ENCODE measurements around the gene PKN1.
"Not testable (repeated sequence)": the region's sequence is repeated elsewhere in the genome, so short reads cannot be mapped to it uniquely, and the experiment has no call there.

Gene PKN1

GRCh38 chr19:14432791-14433553 is at the start of gene PKN1:
TSS of gene PKN1 (plus strand) at chr19:14433306. CDS start at chr19:14433522, 216 bp downstream.
- DNase-seq: peak in 3 of 6 experiments; percentile 20 to 41 (median 32)

- peak in 3 of 6 experiments; percentile 39 to 62 (median 49) for DNase-seq
Measured at GRCh38 chr19:14383661-14384555, 49.2 kb upstream of the PKN1 start.

- DNase-seq: peak in 2 of 6 experiments; percentile 23 to 45
Measured at GRCh38 chr19:14385492-14385891, 47.6 kb upstream of the PKN1 start.

- no peak for DNase-seq
Measured at GRCh38 chr19:14390548-14390947, 42.6 kb upstream of the PKN1 start.

- no peak for DNase-seq
Measured at GRCh38 chr19:14391156-14391821, 41.8 kb upstream of the PKN1 start.

GRCh38 chr19:14393329-14393728 is 39.8 kb upstream of the PKN1 start:
- DNase-seq: no peak

- no peak for DNase-seq
Measured at GRCh38 chr19:14394167-14394566, 38.9 kb upstream of the PKN1 start.

- no peak for DNase-seq
Measured at GRCh38 chr19:14395262-14395661, 37.8 kb upstream of the PKN1 start.

- peak in 3 of 6 experiments; percentile 33 to 58 (median 51) for DNase-seq
Measured at GRCh38 chr19:14395710-14396336, 37.3 kb upstream of the PKN1 start.

- DNase-seq: not testable (repeated sequence)
Measured at GRCh38 chr19:14396730-14397129, 36.4 kb upstream of the PKN1 start.

- not testable (repeated sequence) for DNase-seq
Measured at GRCh38 chr19:14397168-14397567, 35.9 kb upstream of the PKN1 start.

- DNase-seq: peak in 1 of 6 experiments; percentile 20
Measured at GRCh38 chr19:14400951-14401431, 32.1 kb upstream of the PKN1 start.

- no peak for DNase-seq
Measured at GRCh38 chr19:14401468-14402195, 31.5 kb upstream of the PKN1 start.

- DNase-seq: no peak
Measured at GRCh38 chr19:14402332-14403144, 30.6 kb upstream of the PKN1 start.

- DNase-seq: not testable (repeated sequence)
Measured at GRCh38 chr19:14403145-14403930, 29.8 kb upstream of the PKN1 start.

- peak in 1 of 6 experiments; percentile 29 for DNase-seq
Measured at GRCh38 chr19:14404312-14404711, 28.8 kb upstream of the PKN1 start.

- no peak for DNase-seq
Measured at GRCh38 chr19:14405380-14405757, 27.7 kb upstream of the PKN1 start.

GRCh38 chr19:14405758-14406644 is 27.1 kb upstream of the PKN1 start:
- peak; percentile 75 to 90 (median 88) for DNase-seq
